ENCODE measurements around the gene PHYH. TPM values are rescaled to one million over a fixed set of nuclear protein-coding genes. Genes with fewer than 3 reads are reported as not detected.
"Not testable (repeated sequence)": the region's sequence is repeated elsewhere in the genome, so short reads cannot be mapped to it uniquely, and the experiment has no call there.

PHYH gene
- polyA plus RNA-seq, 1 donor, result 52.8 TPM

- DNase-seq, result no peak
Measured at GRCh38 chr10:13270877-13271551, 28.9 kb downstream of the PHYH start.

DNA sequence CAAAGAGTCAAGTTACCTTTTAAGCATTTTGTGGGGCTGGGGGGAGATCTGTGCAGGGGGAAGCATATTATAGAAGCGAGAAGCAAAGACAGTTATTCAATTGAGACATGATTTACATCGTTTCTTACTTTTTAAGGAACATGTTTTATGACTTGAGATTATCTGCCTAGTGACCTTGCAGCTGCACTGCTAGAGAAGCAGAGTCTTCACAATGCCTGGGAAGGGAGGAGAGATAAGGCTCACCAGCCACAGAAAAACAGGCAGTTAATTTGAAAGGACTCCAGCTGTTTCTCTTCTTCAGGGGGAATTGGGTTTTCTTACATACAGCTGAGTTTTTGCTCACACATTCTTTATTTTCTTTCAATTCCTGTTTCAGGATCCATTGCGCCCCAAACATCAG, 31.0 kb downstream of the PHYH start:
- DNase-seq, result no peak

- no peak for DNase-seq
Measured at GRCh38 chr10:13268310-13268709, 31.6 kb downstream of the PHYH start.

- DNase-seq, result no peak
Measured at GRCh38 chr10:13263591-13263990, 36.3 kb downstream of the PHYH start.

DNA sequence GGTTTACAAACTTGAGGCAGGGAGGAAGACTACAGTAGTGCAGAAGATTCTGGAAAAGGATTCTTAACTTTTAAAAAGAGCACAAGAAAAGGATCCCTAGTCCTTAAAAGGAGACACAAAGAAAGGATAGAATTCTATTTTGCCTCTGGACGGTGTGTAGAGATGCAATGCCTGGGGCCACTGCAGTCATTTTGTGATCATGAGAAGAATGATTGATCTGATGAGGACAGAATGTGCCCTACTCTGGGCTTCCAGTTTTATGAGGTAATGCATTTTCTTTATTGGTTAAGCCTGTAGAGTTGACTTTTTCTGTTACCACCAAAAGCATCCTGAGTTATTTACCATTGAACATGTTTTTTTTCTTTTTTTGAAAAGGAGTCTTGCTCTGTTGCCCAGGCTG, 37.4 kb downstream of the PHYH start:
- DNase-seq, result no peak

DNA sequence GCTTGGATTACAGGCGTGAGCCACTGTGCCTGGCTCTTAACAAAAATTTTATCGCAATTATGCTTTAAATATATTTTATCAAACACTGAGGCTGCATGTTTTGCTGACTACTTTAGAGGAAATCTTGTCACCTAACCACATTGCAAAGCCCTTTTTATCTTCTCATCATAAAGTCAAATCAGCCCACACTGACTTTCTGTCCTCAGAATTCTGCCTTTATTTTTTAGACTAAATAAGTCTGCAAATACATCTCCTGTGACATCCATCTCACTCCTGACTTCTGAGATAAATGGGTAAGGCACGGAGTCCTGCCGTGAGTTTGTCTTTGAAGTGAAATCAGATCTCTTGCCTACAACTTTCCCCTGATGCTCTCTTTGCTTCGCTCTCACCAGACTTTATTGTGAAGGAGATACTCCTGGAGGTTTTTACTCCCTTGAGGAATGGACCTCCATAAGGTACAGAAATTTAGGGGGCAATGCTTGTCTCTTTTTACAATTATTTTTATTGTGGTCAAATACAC, 42.2 kb downstream of the PHYH start:
- DNase-seq, result no peak

GRCh38 chr10:13256627-13257026, 43.2 kb downstream of the PHYH start:
- no peak for DNase-seq

DNA sequence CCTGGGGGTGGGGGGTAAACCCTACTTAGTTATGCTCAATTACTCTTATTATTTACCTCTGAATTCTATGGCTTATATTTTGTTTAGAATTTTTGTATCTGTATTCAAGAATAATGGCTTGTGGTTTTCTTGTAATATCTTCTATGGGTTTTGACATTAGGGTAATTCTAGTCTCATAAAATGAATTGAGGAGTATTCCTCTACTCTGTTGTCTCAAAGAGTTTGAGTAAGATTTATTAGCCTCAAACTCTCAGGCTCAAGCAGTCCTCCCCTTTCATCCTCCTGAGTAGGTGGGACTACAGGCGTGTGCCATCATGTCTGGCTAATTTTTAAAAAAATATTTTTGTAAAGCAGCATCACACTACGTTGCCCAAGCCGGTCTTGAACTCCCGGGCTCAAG, 46.1 kb downstream of the PHYH start:
- DNase-seq, result no peak

DNA sequence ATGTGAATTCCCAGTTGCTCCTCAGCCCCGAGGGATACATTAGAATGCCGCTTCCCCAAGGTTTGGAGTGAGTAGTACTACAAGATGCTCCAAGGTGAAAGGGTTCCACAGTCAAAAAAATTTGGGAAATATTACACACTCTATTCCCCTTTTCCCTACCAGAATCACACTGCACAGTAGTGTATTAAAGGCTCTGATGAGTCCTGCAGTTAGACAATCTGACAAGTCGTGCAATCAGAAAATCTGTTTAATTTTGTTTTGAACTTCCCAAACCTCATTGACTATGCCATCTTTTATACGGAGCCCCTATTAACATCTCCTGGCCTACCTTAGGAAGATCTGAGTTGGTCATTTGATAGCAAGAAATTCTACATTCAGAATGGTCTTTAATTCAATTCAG, 52.1 kb downstream of the PHYH start:
- DNase-seq, result no peak

GRCh38 chr10:13247246-13247645, 52.6 kb downstream of the PHYH start:
- peak; percentile 67 for DNase-seq

- not testable (repeated sequence) for DNase-seq
Measured at GRCh38 chr10:13242260-13242659, 57.6 kb downstream of the PHYH start.

DNA sequence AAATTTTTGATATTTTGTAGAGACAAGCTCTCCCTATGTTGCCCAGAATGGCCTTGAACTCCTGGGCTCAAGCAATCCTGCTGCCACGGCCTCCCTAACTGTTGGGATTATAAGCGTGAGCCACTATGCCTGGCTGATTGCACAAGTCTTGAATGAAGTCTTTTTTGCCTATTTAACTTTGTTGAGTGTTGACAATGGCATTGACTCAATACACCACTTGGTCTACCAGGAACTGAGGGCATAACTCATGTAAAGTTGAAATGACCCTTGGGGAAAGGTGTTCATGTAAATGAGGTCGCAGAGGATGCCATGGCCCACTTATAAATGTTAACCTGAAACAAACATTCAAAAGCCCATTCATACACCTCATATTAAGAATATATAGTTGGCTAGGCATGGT, 58.3 kb downstream of the PHYH start:
- DNase-seq, result no peak

DNA sequence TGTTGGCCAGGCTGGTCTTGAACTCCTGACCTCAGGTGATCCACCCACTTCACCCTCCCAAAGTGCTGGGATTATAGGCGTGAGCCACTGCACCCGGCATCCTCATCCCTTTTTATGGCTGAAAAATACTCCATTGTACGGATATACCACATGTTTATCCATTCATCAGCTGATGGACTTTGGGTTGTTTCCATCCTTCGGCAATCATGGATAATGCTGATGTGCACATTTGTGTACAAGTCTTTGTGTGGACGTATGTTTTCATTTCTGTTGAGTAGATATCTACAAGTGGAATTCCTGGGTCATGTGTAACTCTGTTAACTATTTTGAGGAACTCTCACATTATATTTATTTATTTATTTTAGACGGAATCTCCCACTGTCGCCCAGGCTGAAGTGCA, 59.9 kb downstream of the PHYH start:
- DNase-seq, result no peak

DNA sequence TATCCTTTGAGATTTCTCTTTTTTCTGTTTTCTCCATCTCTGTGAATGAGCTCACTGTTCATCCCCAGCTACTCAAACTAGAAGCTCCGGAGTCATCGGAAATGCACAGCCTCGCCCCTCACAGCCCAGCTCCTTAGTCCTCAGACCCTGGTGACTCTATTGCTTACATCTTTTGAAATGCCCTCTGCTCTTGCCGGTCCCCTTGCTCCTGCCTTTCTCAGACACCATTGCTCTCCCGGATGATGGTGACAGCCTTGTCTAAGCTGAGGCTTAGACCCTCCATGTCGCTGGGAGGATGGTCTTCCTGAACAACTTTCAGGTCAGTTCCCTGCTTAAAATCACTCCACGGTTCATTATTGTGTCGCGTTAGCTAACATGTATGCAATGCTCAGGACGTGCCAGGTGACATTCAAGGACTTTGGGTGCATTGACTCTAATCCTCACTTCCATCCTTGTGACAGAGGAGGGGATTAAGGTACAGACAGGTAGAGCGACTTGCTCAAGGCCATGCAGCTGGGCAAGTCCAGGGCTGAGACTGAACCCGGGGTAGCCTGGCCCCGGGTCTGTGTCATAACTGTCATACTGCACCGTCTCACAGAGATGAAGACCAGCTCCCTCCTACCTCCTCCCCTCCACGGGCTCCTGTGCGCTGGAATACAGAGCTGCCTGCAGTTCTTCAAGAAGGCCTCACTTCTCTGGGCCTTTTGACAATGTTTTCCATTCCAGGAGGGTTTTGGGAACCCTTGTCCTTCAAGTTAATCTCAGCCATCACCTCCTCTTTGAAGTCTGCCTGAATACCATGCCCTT, 61.4 kb downstream of the PHYH start:
- no peak for DNase-seq

DNA sequence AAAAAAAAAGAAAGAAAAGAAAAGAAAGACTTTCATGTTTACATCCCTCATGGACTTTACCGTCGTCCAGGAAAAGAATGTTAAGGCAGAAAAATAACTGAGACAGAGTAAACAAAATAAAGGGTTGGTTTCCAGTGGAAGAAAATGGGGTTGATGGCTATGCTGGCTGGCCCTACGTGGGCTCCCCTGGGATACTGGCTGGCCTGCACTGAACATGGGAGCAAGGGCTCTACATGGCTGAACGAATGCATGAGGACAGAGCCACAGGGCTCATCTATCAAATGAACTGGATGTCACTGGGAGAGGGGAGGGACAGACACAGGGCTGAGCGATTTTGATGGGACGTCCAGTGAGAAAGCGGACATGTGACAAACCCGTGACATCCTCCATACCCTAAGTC, 63.2 kb downstream of the PHYH start:
- no peak for DNase-seq

DNA sequence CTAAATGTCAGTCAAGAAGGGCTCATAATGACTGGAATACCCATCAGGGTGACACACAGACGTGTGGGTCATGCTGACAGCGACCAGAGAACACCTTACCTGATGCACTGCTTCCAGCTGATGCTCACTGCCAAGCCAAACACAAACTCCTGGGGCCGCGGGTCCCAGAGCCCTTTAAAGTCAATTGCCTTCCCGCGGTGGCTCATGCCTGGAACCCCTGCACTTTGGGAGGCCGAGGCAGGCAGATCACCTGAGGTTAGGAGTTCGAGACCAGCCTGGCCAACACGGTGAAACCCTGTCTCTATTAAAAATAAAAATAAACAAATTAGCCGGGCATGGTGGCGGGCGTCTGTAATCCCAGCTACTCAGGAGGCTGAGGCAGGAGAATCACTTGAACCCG, 65.1 kb downstream of the PHYH start:
- not testable (repeated sequence) for DNase-seq

DNA sequence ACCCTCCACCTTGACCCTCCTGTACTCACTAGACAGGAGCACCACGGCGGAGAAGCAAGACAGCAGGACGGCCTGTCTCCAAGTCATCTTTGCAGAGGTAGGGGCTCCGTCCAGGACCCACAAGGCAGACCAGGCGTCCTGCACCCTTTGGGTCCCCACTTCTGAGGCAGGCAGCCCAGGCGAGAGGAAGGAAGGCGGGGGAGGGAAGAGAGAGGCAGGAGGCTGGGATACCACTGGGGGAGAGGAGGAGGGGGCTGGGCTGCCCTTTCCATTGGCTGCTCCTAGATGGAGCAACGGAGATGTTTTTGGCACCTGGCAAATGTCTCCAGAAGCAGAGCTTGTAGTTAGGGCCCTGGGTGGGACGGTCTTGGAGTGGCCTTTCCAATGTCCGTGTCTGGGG, 65.7 kb downstream of the PHYH start, which contains the start of gene UCMA:
Gene UCMA (minus strand): TSS at position 203 of the 400 bp plus-strand sequence. CDS start 116 bp downstream, at position 87.
- DNase-seq, result no peak

- no peak for DNase-seq
Measured at GRCh38 chr10:13233358-13233757, 66.5 kb downstream of the PHYH start.

GRCh38 chr10:13231808-13232207, 68.1 kb downstream of the PHYH start:
- DNase-seq, result no peak

DNA sequence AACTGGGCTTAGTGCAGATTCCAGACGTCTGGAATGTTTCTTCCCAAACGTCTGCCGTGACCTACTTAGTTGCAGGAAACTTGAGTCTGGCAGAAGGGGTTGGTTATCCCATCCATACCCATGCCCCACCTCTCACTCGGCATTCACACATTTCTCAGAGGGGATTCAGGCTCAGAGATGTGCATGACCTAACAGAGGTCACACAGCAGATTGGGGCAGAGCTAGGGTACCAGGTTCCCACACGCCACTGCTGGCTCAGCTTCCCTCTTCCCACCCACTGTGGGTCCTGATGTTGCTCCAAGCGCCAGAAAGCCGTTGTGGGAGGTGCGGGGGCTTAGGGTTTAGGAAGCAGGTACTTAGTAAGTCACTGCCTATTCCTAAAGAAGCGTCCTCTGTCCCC, 68.7 kb downstream of the PHYH start:
- no peak for DNase-seq

Data from hindlimb muscle (tissue), 1 donor.